Adrenal gland (tissue), 12 donors: ENCODE results near the gene RARRES1. TPM values are rescaled to one million over a fixed set of nuclear protein-coding genes. Genes with fewer than 3 reads are reported as not detected.

Experiments
- DNase-seq, 7 donors: peaks; one replicate each; pipeline ENCODE4 v3.0.0-alpha.2; 2019 to 2020
- H3K27ac ChIP-seq, 5 donors: fragments of 200-600 bp; sonication (generic) in 4 of 5; 1 replicate in 3 of 5; 2 replicates in 2 of 5; pipeline versions ENCODE4 v1.5.1 to v1.8.0; 2016 to 2020; ENCODE audit warnings: mild to moderate bottlenecking in 1 of 5
- H3K27me3 ChIP-seq: fragments of 200-600 bp; 2 replicates; pipeline ENCODE4 v1.8.0; 2021
- H3K36me3 ChIP-seq, 2 donors: fragments of 200-600 bp; replicated peaks in 1 of 2; 1 replicate in 1 of 2; 2 replicates in 1 of 2; pipeline versions ENCODE4 v1.5.1 to v1.8.0; 2018 to 2022
- H3K4me1 ChIP-seq, 2 donors: fragments of 200-600 bp; replicated peaks in 1 of 2; 1 replicate in 1 of 2; 2 replicates in 1 of 2; pipeline versions ENCODE4 v1.5.1 to v1.8.0; 2018 to 2021
- H3K4me3 ChIP-seq, 4 donors: fragments of 200-600 bp; sonication (generic) in 3 of 4; one replicate each; pipeline ENCODE4 v1.5.1; 2016 to 2018
- H3K9me3 ChIP-seq, 3 donors: fragments of 200-600 bp; sonication (generic) in 1 of 3; replicated peaks in 1 of 3; 1 replicate in 2 of 3; 2 replicates in 1 of 3; pipeline versions ENCODE4 v1.5.1 to v1.8.0; 2016 to 2021
- CTCF ChIP-seq, 6 experiments: fragments of 450-650 bp in 4 of 6; fragments of 200-600 bp in 2 of 6; sonication (generic) in 1 of 6; IDR thresholded peaks; 1 replicate in 5 of 6; 2 replicates in 1 of 6; pipeline versions ENCODE4 v1.5.1 to v1.8.0; 2016 to 2021; ENCODE audit warnings: antibody characterized with exemption in 6 of 6, mild to moderate bottlenecking in 2 of 6, moderate library complexity in 1 of 6
- POLR2A ChIP-seq, 2 donors: fragments of 450-650 bp; IDR thresholded peaks; one replicate each; pipeline ENCODE4 v1.6.1; 2017; ENCODE audit warnings: antibody characterized with exemption in 2 of 2, mild to moderate bottlenecking in 2 of 2, moderate library complexity in 1 of 2
- WGBS, 4 donors: extraction: QIAGEN DNeasy Blood & Tissue Kit in 2 of 4; methylation state at CpG; one replicate each; pipeline versions ENCODE4 v1.1.5 to v1.1.7; 2013 to 2017; 5-methylcytosine and 5-hydroxymethylcytosine counted together
- intact Hi-C, 2 donors: fragments of 100-400 bp; cut with DNase I; formaldehyde crosslinking; loops; one replicate each; pipeline versions ENCODE4 v1.14.1 to v1.15.0; 2022 to 2023
- polyA plus RNA-seq, 3 donors: library from polyadenylated mRNA; stranded (reverse); fragments of 200-250 nt in 2 of 3; fragments of 350-450 nt in 1 of 3; fragmentation: Illumina TruSeq in 1 of 3; extraction: RNeasy Lipid Tissue Mini Kit (QIAGEN cat#74804) in 1 of 3; gene quantifications; one replicate each; pipeline ENCODE4 v1.2.3, GENCODE V29; 2013 to 2014
- total RNA-seq, 9 donors: library from RNA; depleted of rRNA in 4 of 9; stranded (reverse); fragments of >200 nt in 4 of 9; fragments of 120-200 nt in 1 of 9; fragmentation: NEBNext Ultra II Directional in 1 of 9; extraction: Animal tissue kit (Norgen Biotek cat#: 25700) in 1 of 9; gene quantifications; one replicate each; pipeline versions ENCODE4 v1.1.0 to v1.2.4, GENCODE V29; 2013 to 2023
- donor health status: healthy with polysubstance abuse.
- donor health status: Bipolar disorder and iron deficiency.
- donor health status: DM: yes; HTN: yes; CAD: no.
- donor health status: DM: no; HTN: no; CAD: no.
- donor health status: DM: no; HTN: no; CAD: no.
- donor health status: DM: yes; HTN: yes; CAD: no.

RARRES1 gene
- total and polyA plus RNA-seq, 12 donors: 2.1 to 204 (median 17.7) TPM

GRCh38 chr3:158763421-158763820 lies 31.2 kb upstream of the RARRES1 start:
- DNase-seq: peak in 2 of 7 donors; percentile 40 to 60
- Histone ChIP-seq H3K4me1 (peaks cover 0 to 15% of the 10 kb centered on the region in 2 donors), H3K36me3 (no peaks in the 10 kb centered on the region), H3K27ac (peak overlapping the region in 1 of 5 donors; percentile 61), H3K27me3 (no peaks in the 10 kb centered on the region), H3K4me3 (no peak overlapping the region), H3K9me3 (no peaks in the 10 kb centered on the region)
- intact Hi-C loops: no loop called here
- whole genome bisulfite sequencing, 4 donors: 44 to 70% (median 56%) methylated on average over 2 of the region's 2 CpGs
- no peak for TF ChIP-seq POLR2A (IDR thresholded peaks at IDR 0.05)
- no peak for TF ChIP-seq CTCF (IDR thresholded peaks at IDR 0.05)

GRCh38 chr3:158762701-158763100 lies 30.4 kb upstream of the RARRES1 start:
- 70 to 81% (median 74%) methylated on average over 4 of the region's 4 CpGs for WGBS, 4 donors
- no peak for DNase-seq
- Histone ChIP-seq H3K4me1 (peaks cover 0 to 7% of the 10 kb centered on the region in 2 donors), H3K9me3 (no peaks in the 10 kb centered on the region), H3K27ac (peak overlapping the region in 2 of 5 donors; percentile 23 to 76), H3K36me3 (no peaks in the 10 kb centered on the region), H3K4me3 (no peak overlapping the region), H3K27me3 (no peaks in the 10 kb centered on the region)
- TF ChIP-seq CTCF (IDR thresholded peaks at IDR 0.05) (no peak), POLR2A (IDR thresholded peaks at IDR 0.05) (no peak)
- intact Hi-C loops: no loop called here

GRCh38 chr3:158761350-158761749 lies 29.1 kb upstream of the RARRES1 start:
- Histone ChIP-seq H3K9me3 (no peaks in the 10 kb centered on the region), H3K27ac (no peak overlapping the region), H3K4me1 (peaks cover 0 to 6% of the 10 kb centered on the region in 2 donors), H3K4me3 (no peak overlapping the region), H3K27me3 (no peaks in the 10 kb centered on the region), H3K36me3 (no peaks in the 10 kb centered on the region)
- DNase-seq: no peak
- WGBS, 4 donors: 85 to 92% (median 89%) methylated on average over 3 of the region's 3 CpGs
- intact Hi-C loops: no loop called here
- TF ChIP-seq CTCF (IDR thresholded peaks at IDR 0.05): no peak
- TF ChIP-seq POLR2A (IDR thresholded peaks at IDR 0.05): no peak

- H3K9me3 ChIP-seq: no peaks in the 10 kb centered on the region
- no peaks in the 10 kb centered on the region for H3K36me3 ChIP-seq
- H3K27me3 ChIP-seq: no peaks in the 10 kb centered on the region
- no peak overlapping the region for H3K4me3 ChIP-seq
- H3K4me1 ChIP-seq: no peaks in the 10 kb centered on the region
- TF ChIP-seq CTCF (IDR thresholded peaks at IDR 0.05) (no peak), POLR2A (IDR thresholded peaks at IDR 0.05) (no peak)
- WGBS, 4 donors: 58 to 62% (median 61%) methylated on average over 2 of the region's 2 CpGs
- intact Hi-C loops: no loop called here
- DNase-seq: no peak
- H3K27ac ChIP-seq: no peak overlapping the region
These were observed 23.2 kb upstream of the RARRES1 start for GRCh38 chr3:158755421-158755820.
